HFF-Myc (cell line): Measurements from ENCODE around the gene GAL3ST1.
"Not testable (repeated sequence)": the region's sequence is repeated elsewhere in the genome, so short reads cannot be mapped to it uniquely, and the experiment has no call there.

ENCODE experiments used
- DNase-seq: peaks from one replicate; pipeline ENCODE4 v3.0.0-alpha.2; 2011; ENCODE audit warnings: low read depth; ENCODE audit errors: extremely low read depth
- H3K4me3 ChIP-seq: replicated peaks from 2 replicates; pipeline ENCODE4 v1.5.1; 2011; ENCODE audit warnings: low read depth, mild to moderate bottlenecking, control low read depth, low read length
- TF ChIP-seq, protein P1 (sequence below): IDR thresholded peaks from 2 replicates; pipeline ENCODE4 v1.5.1; 2012; ENCODE audit warnings: mild to moderate bottlenecking, low read depth, low read length, control low read depth; ENCODE audit errors: missing control alignments

GAL3ST1 gene

DNA sequence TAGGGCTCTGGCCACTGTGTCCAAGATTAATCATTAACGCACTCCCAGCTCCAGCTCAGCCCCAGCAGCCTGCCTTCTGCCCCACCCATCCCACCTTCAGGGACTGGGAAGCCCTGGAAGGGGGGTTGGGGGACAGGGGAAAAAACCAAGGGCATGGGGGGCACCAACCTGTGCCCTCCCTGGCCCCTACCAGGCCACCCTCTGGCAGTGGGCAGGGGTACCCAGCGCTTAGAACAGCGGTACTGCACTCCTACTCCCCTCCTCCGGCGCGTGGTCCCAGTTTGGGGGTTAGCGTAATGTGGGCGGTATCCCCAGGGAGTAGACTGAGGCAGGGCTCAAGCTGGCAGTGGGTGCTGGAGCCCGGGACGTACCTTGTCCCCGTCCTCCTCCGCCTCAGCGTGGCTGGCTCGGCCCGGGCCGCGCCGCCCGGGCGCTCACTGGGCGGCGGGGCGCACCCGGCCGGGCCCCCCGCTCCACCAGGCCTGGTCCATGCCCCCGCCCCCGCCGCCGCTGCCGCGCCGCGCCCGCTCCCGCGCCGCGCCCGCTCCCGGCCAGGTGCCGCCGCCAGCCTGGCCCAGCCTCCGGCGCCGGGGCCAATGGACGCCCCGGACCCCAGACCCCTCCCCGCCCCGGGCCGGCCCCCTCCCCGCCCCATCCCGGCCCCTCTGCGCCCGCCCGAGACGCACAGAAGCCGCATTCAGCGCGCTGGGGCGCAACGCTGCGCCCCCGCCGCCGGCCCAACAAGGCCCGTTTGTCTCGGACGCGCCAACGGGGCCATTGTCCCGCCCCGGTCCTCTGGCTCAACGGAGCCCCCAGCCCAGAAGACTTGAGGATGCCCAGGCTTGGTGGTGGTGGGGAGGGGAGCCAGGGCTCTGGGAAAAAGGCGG, at the start of gene GAL3ST1:
TSS of gene GAL3ST1 (minus strand) at position 571 of the 887 bp plus-strand sequence. CDS start 17,273 bp downstream, outside the sequence.
- TF ChIP-seq, protein P1, sequence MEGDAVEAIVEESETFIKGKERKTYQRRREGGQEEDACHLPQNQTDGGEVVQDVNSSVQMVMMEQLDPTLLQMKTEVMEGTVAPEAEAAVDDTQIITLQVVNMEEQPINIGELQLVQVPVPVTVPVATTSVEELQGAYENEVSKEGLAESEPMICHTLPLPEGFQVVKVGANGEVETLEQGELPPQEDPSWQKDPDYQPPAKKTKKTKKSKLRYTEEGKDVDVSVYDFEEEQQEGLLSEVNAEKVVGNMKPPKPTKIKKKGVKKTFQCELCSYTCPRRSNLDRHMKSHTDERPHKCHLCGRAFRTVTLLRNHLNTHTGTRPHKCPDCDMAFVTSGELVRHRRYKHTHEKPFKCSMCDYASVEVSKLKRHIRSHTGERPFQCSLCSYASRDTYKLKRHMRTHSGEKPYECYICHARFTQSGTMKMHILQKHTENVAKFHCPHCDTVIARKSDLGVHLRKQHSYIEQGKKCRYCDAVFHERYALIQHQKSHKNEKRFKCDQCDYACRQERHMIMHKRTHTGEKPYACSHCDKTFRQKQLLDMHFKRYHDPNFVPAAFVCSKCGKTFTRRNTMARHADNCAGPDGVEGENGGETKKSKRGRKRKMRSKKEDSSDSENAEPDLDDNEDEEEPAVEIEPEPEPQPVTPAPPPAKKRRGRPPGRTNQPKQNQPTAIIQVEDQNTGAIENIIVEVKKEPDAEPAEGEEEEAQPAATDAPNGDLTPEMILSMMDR = no peak
- H3K4me3 ChIP-seq = no peak within 1 kb of the TSS
- DNase-seq = no peak

DNA sequence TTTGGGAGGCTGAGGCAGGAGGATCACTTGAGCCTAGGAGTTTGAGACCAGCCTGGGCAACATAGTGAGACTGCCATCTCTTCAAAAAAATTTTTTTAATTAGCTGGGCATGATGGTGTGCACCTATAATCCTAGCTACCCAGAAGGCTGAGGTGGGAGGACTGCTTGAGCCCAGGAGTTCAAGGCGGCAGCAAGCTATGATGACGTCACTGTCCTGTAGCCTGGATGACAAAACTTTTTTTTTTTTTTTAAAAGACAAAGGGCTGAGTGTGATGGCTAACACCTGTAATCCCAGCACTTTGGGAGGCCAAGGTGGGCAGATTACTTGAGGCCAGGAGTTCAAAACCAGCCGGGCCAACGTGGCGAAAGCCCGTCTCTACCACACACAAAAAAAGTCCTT, 45.4 kb upstream of the GAL3ST1 start:
- H3K4me3 ChIP-seq, DNase-seq: not testable (repeated sequence)

DNA sequence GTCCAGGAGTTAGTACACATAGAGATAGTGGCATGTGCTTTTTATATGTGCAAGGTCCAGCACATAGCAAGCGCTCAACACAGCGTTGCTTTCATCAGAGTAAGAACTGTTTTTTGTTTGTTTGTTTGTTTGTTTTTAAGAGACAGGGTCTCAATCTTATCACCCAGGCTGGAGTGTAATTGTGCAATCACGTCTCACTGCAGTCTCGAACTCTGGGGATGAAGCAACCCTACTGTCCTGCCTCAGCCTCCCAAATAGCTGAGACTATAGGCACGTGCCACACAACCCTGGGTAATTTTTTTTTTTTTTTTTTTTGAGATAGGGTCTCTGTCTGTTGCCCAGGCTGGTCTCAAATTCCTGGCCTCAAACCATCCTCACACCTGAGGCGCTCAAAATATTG, 43.4 kb upstream of the GAL3ST1 start:
- TF ChIP-seq, protein P1 = no peak
- DNase-seq = no peak
- H3K4me3 ChIP-seq = no peak overlapping the region

GRCh38 chr22:30615543-30615954, 41.1 kb upstream of the GAL3ST1 start:
- no peak for DNase-seq
- H3K4me3 ChIP-seq = no peak overlapping the region
- TF ChIP-seq, protein P1 = no peak

- no peak overlapping the region for H3K4me3 ChIP-seq
- no peak for DNase-seq
- TF ChIP-seq, protein P1 = no peak
Measured at GRCh38 chr22:30614879-30615278, 40.4 kb upstream of the GAL3ST1 start.

DNA sequence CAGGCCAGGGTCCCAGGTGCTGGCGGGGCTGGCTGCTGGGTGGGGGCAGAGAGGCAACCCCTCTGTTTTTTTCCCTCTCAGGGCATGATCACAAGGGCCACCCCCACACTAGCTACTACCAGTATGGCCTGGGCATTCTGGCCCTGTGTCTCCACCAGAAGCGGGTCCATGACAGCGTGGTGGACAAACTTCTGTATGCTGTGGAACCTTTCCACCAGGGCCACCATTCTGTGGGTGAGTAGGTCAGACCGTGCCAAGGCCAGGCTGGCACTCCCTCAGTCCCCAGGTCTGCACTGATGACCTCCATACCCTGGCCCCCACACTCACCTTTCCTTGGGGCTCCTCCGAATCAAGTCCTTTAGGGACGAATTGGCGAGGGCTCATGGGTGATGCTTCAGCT, 39.8 kb upstream of the GAL3ST1 start:
- H3K4me3 ChIP-seq = no peak overlapping the region
- no peak for DNase-seq
- TF ChIP-seq, protein P1 = no peak

DNA sequence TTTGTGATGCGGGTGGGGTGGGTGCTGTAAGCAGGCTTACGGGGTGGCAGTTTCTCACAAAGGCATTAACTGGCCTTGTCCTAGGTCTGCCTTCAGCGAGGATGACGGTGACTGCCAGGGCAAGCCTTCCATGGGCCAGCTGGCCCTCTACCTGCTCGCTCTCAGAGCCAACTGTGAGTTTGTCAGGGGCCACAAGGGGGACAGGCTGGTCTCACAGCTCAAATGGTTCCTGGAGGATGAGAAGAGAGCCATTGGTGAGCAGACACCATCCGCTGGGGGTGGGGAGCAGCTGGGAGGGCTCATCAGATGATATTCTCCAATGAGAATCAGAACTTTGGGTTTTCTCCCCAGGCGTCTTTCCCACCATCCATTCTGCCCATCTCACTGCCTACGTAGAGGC, 38.3 kb upstream of the GAL3ST1 start:
- H3K4me3 ChIP-seq = no peak overlapping the region
- TF ChIP-seq, protein P1 = no peak
- DNase-seq = no peak
